ENCODE data around the gene DMAC2L. TPM values are rescaled to one million over a fixed set of nuclear protein-coding genes. Genes with fewer than 3 reads are reported as not detected.
A peak's percentile ranks its signal among the peaks of the same experiment; 100 is the strongest.

The DMAC2L gene
- total and polyA plus RNA-seq, 2 experiments from 2014 or later, result 7.8 to 12.3 TPM

GRCh38 chr14:50366115-50366514, 54.0 kb downstream of the DMAC2L start:
- H3F3A ChIP-seq (ENCODE audit: insufficient read depth), result peaks cover 13% of the 10 kb centered on the region; the same call in 1 of the 2 replicates
- no peak for TF ChIP-seq EZH2 (IDR thresholded peaks at IDR 0.05; ENCODE audit: insufficient read depth, poor library complexity, severe bottlenecking)
- TF ChIP-seq EZH2phosphoT487 (IDR thresholded peaks at IDR 0.05; ENCODE audit: insufficient read depth, low read depth), result no peak
- H3K36me3 ChIP-seq (ENCODE audit: low read depth), result no peaks in the 10 kb centered on the region
- H3K27me3 ChIP-seq (replicated peaks; ENCODE audit: insufficient read depth), result no peaks in the 10 kb centered on the region
- no peak overlapping the region for H3K27ac ChIP-seq
- in situ Hi-C loops (cut with MboI), result no loop called here
- no peaks in the 10 kb centered on the region for H3K79me2 ChIP-seq (ENCODE audit: insufficient read depth)
- WGBS, 2 experiments (ENCODE audit: low coverage in 1 of 2, low lambda C conversion rate in 2 of 2, missing lambda C conversion rate in 2 of 2), result 61% methylated on average over 3 of the region's 3 CpGs
- no peak overlapping the region for H3K9ac ChIP-seq
- no peaks in the 10 kb centered on the region for H4K20me1 ChIP-seq (ENCODE audit: insufficient read depth)
- H3K4me3 ChIP-seq, result no peak overlapping the region
- H3K9me2 ChIP-seq (ENCODE audit: insufficient read depth), result no peaks in the 10 kb centered on the region
- H3K4me1 ChIP-seq (ENCODE audit: insufficient read depth), result peaks cover 14% of the 10 kb centered on the region
- no peak overlapping the region; the same call in 1 of the 2 replicates for H2AFZ ChIP-seq
- DNase-seq, result peak; percentile 33
- no peaks in the 10 kb centered on the region for H3K9me3 ChIP-seq (ENCODE audit: low read depth)
- H3K4me2 ChIP-seq (ENCODE audit: unreplicated experiment), result no peak overlapping the region

- H2AFZ ChIP-seq, result no peak overlapping the region
- H3K27me3 ChIP-seq (replicated peaks; ENCODE audit: insufficient read depth), result no peaks in the 10 kb centered on the region
- no peaks in the 10 kb centered on the region for H3K36me3 ChIP-seq (ENCODE audit: low read depth)
- no peak overlapping the region for H3K4me2 ChIP-seq (ENCODE audit: unreplicated experiment)
- H3F3A ChIP-seq (ENCODE audit: insufficient read depth), result peaks cover 13% of the 10 kb centered on the region; the same call in 1 of the 2 replicates
- H3K9ac ChIP-seq, result no peak overlapping the region
- H3K27ac ChIP-seq, result no peak overlapping the region
- WGBS, 2 experiments (ENCODE audit: low coverage in 1 of 2, low lambda C conversion rate in 2 of 2, missing lambda C conversion rate in 2 of 2), result 96 to 97% methylated on average over 4 of the region's 4 CpGs
- DNase-seq, result no peak
- no peaks in the 10 kb centered on the region for H3K9me2 ChIP-seq (ENCODE audit: insufficient read depth)
- no peak overlapping the region for H3K4me3 ChIP-seq
- TF ChIP-seq EZH2phosphoT487 (IDR thresholded peaks at IDR 0.05; ENCODE audit: insufficient read depth, low read depth), result no peak
- TF ChIP-seq EZH2 (IDR thresholded peaks at IDR 0.05; ENCODE audit: insufficient read depth, poor library complexity, severe bottlenecking), result no peak
- no peaks in the 10 kb centered on the region for H3K9me3 ChIP-seq (ENCODE audit: low read depth)
- no peaks in the 10 kb centered on the region for H3K79me2 ChIP-seq (ENCODE audit: insufficient read depth)
- H3K4me1 ChIP-seq (ENCODE audit: insufficient read depth), result peaks cover 14% of the 10 kb centered on the region
- H4K20me1 ChIP-seq (ENCODE audit: insufficient read depth), result no peaks in the 10 kb centered on the region
- in situ Hi-C loops (cut with MboI), result no loop called here
These were observed 54.5 kb downstream of the DMAC2L start for GRCh38 chr14:50366589-50366988.

- no peaks in the 10 kb centered on the region for H3K79me2 ChIP-seq (ENCODE audit: insufficient read depth)
- H3K9me3 ChIP-seq (ENCODE audit: low read depth), result no peaks in the 10 kb centered on the region
- H3K9me2 ChIP-seq (ENCODE audit: insufficient read depth), result no peaks in the 10 kb centered on the region
- TF ChIP-seq EZH2phosphoT487 (IDR thresholded peaks at IDR 0.05; ENCODE audit: insufficient read depth, low read depth) (no peak), EZH2 (IDR thresholded peaks at IDR 0.05; ENCODE audit: insufficient read depth, poor library complexity, severe bottlenecking) (no peak)
- H3K4me2 ChIP-seq (ENCODE audit: unreplicated experiment), result no peak overlapping the region
- no peaks in the 10 kb centered on the region for H3F3A ChIP-seq (ENCODE audit: insufficient read depth)
- in situ Hi-C loops (cut with MboI), result no loop called here
- H3K36me3 ChIP-seq (ENCODE audit: low read depth), result no peaks in the 10 kb centered on the region
- H3K9ac ChIP-seq, result no peak overlapping the region
- WGBS, 2 experiments (ENCODE audit: low coverage in 1 of 2, low lambda C conversion rate in 2 of 2, missing lambda C conversion rate in 2 of 2), result 85 to 86% methylated on average over 4 of the region's 4 CpGs
- DNase-seq, result no peak
- no peak overlapping the region for H3K4me3 ChIP-seq
- H2AFZ ChIP-seq, result no peak overlapping the region
- no peaks in the 10 kb centered on the region for H3K4me1 ChIP-seq (ENCODE audit: insufficient read depth)
- H4K20me1 ChIP-seq (ENCODE audit: insufficient read depth), result no peaks in the 10 kb centered on the region
- H3K27me3 ChIP-seq (replicated peaks; ENCODE audit: insufficient read depth), result no peaks in the 10 kb centered on the region
- H3K27ac ChIP-seq, result no peak overlapping the region
These were observed 59.4 kb downstream of the DMAC2L start for GRCh38 chr14:50371546-50371945.

- in situ Hi-C loops (cut with MboI), result no loop called here
- Histone ChIP-seq H3K9ac (no peak overlapping the region), H3K79me2 (ENCODE audit: insufficient read depth) (no peaks in the 10 kb centered on the region), H3K4me1 (ENCODE audit: insufficient read depth) (no peaks in the 10 kb centered on the region), H2AFZ (no peak overlapping the region), H3K4me2 (ENCODE audit: unreplicated experiment) (no peak overlapping the region), H3K27me3 (replicated peaks; ENCODE audit: insufficient read depth) (no peaks in the 10 kb centered on the region), H3K9me3 (ENCODE audit: low read depth) (no peaks in the 10 kb centered on the region), H3K4me3 (no peak overlapping the region), H3K9me2 (ENCODE audit: insufficient read depth) (no peaks in the 10 kb centered on the region), H3K36me3 (ENCODE audit: low read depth) (no peaks in the 10 kb centered on the region), H3F3A (ENCODE audit: insufficient read depth) (no peaks in the 10 kb centered on the region), H4K20me1 (ENCODE audit: insufficient read depth) (no peaks in the 10 kb centered on the region), H3K27ac (no peak overlapping the region)
- 96 to 97% methylated on average over 3 of the region's 3 CpGs for WGBS, 2 experiments (ENCODE audit: low coverage in 1 of 2, low lambda C conversion rate in 2 of 2, missing lambda C conversion rate in 2 of 2)
- no peak for DNase-seq
- TF ChIP-seq EZH2phosphoT487 (IDR thresholded peaks at IDR 0.05; ENCODE audit: insufficient read depth, low read depth), result no peak
- no peak for TF ChIP-seq EZH2 (IDR thresholded peaks at IDR 0.05; ENCODE audit: insufficient read depth, poor library complexity, severe bottlenecking)
These were observed 61.8 kb downstream of the DMAC2L start for GRCh38 chr14:50373959-50374358.

- no peak overlapping the region for H3K4me3 ChIP-seq
- in situ Hi-C loops (cut with MboI), result no loop called here
These were observed 63.6 kb downstream of the DMAC2L start for GRCh38 chr14:50375760-50376159.

More at GRCh38 chr14:50375760-50376159, 63.6 kb downstream of the DMAC2L start:
- Histone ChIP-seq H3K9me3 (ENCODE audit: low read depth) (no peaks in the 10 kb centered on the region), H3K79me2 (ENCODE audit: insufficient read depth) (no peaks in the 10 kb centered on the region), H3K27ac (no peak overlapping the region), H2AFZ (no peak overlapping the region), H3K9me2 (ENCODE audit: insufficient read depth) (no peaks in the 10 kb centered on the region), H4K20me1 (ENCODE audit: insufficient read depth) (no peaks in the 10 kb centered on the region), H3K4me1 (ENCODE audit: insufficient read depth) (no peaks in the 10 kb centered on the region), H3K36me3 (ENCODE audit: low read depth) (no peaks in the 10 kb centered on the region), H3K9ac (no peak overlapping the region), H3K4me2 (ENCODE audit: unreplicated experiment) (no peak overlapping the region), H3F3A (ENCODE audit: insufficient read depth) (no peaks in the 10 kb centered on the region), H3K27me3 (replicated peaks; ENCODE audit: insufficient read depth) (no peaks in the 10 kb centered on the region)
- no peak for TF ChIP-seq EZH2 (IDR thresholded peaks at IDR 0.05; ENCODE audit: insufficient read depth, poor library complexity, severe bottlenecking)
- TF ChIP-seq EZH2phosphoT487 (IDR thresholded peaks at IDR 0.05; ENCODE audit: insufficient read depth, low read depth), result no peak
- DNase-seq, result no peak
- 95 to 96% methylated on average over 5 of the region's 5 CpGs for WGBS, 2 experiments (ENCODE audit: low coverage in 1 of 2, low lambda C conversion rate in 2 of 2, missing lambda C conversion rate in 2 of 2)

Small RNA genes within 50 kb of the gene (microRNA-seq; reads per million reads assigned to microRNA genes)
- not detected for gene MIR4504 (ENCODE audit: borderline number of aligned reads)

Small RNA genes within 50 kb of the gene (small RNA-seq; reads per million reads assigned to genes)
- gene MIR4504 (ENCODE audit: low read depth, low replicate concordance), result not detected

Other genes with a start within 250 kb of the DMAC2L start
- 7.5 and 8.2 TPM in 2 replicates for gene VCPKMT, start 195.8 kb upstream of the DMAC2L start, total RNA-seq (2014; rRNA removed; shearing (Covaris generic))
- gene VCPKMT, start 195.8 kb upstream of the DMAC2L start, polyA plus RNA-seq (2016; fragmentation: Nextera tagmentation; extraction: Ambion mirVana), result 7.7 and 9.4 TPM in 2 replicates
- 13.7 and 14.0 TPM in 2 replicates for gene SOS2, start 80.7 kb upstream of the DMAC2L start, total RNA-seq (2014; rRNA removed; shearing (Covaris generic))
- 2.6 and 3.2 TPM in 2 replicates for gene SOS2, start 80.7 kb upstream of the DMAC2L start, polyA plus RNA-seq (2016; fragmentation: Nextera tagmentation; extraction: Ambion mirVana)
- gene L2HGDH, start 95 bp upstream of the DMAC2L start, total RNA-seq (2014; rRNA removed; shearing (Covaris generic)), result 1.3 and 2.6 TPM in 2 replicates
- gene L2HGDH, start 95 bp upstream of the DMAC2L start, polyA plus RNA-seq (2016; fragmentation: Nextera tagmentation; extraction: Ambion mirVana), result 1.8 and 2.0 TPM in 2 replicates
- 1.1 and 5.0 TPM in 2 replicates for gene CDKL1, start 84.6 kb downstream of the DMAC2L start, total RNA-seq (2014; rRNA removed; shearing (Covaris generic))
- gene CDKL1, start 84.6 kb downstream of the DMAC2L start, polyA plus RNA-seq (2016; fragmentation: Nextera tagmentation; extraction: Ambion mirVana), result 2.2 and 2.9 TPM in 2 replicates
- gene MAP4K5, start 220.2 kb downstream of the DMAC2L start, total RNA-seq (2014; rRNA removed; shearing (Covaris generic)), result 166 and 194 TPM in 2 replicates
- 98.0 and 101 TPM in 2 replicates for gene MAP4K5, start 220.2 kb downstream of the DMAC2L start, polyA plus RNA-seq (2016; fragmentation: Nextera tagmentation; extraction: Ambion mirVana)
- 10.5 and 10.8 TPM in 2 replicates for gene ATL1, start 247.8 kb downstream of the DMAC2L start, total RNA-seq (2014; rRNA removed; shearing (Covaris generic))
- 10.7 and 11.4 TPM in 2 replicates for gene ATL1, start 247.8 kb downstream of the DMAC2L start, polyA plus RNA-seq (2016; fragmentation: Nextera tagmentation; extraction: Ambion mirVana)